Iris pigment epithelial cell (primary cell): ENCODE results near the gene PDE7B.
A peak's percentile ranks its signal among the peaks of the same experiment; 100 is the strongest.

Experiments
- DNase-seq: peaks from one replicate; pipeline ENCODE4 v3.0.0-alpha.2; 2011; ENCODE audit warnings: low read depth

The PDE7B gene

DNA sequence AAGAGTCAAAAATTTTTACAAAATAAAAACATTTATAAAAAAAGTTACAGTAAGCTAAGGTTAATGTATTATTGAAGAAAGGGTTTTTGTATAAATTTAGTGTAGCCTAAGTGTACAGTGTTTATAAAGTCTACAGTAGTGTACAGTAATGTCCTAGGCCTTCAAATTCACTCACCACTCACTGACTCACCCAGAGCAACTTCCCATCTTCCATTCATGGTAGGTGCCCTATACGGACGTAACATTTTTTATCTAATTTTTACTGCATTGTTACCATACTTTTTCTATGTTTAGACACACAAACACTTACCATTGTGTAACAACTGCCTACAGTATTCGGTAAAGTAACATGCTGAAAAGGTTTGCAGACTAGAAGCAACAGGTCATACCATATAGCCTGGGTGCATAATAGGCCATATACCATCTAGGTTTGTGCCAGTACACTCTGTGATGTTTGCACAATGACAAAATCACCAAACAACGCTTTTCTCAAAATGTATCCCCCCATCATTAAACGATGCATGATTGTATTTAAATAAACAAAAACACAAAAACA is 392.6 kb downstream of the PDE7B start:
- peak; percentile 76 for DNase-seq
